Central memory CD8-positive, alpha-beta T cell (primary cell): ENCODE data around the gene CENPH.
"Not testable (repeated sequence)": the region's sequence is repeated elsewhere in the genome, so short reads cannot be mapped to it uniquely, and the experiment has no call there.

Experiments
- ATAC-seq: fragments of 150-1000 bp; cut with Tn5 transposase; replicated peaks from 2 replicates; pipeline ENCODE4 v1.10.0; 2022; ENCODE audit warnings: mild to moderate bottlenecking, moderate FRiP score, moderate number of reproducible peaks; ENCODE audit not compliant: poor library complexity, severe bottlenecking; ENCODE audit errors: extremely low read depth
- DNase-seq, 2 donors: peaks; one replicate each; pipeline ENCODE4 v3.0.0; 2021; ENCODE audit warnings: low spot score in 2 of 2
- H3K27ac Mint-ChIP-seq: one replicate; pipeline ENCODE4 v1.8.0; 2022; ENCODE audit warnings: low read depth, mild to moderate bottlenecking, moderate library complexity, mixed read lengths
- H3K27me3 Mint-ChIP-seq: one replicate; pipeline ENCODE4 v1.8.0; 2022; ENCODE audit warnings: mixed read lengths
- H3K36me3 Mint-ChIP-seq: one replicate; pipeline ENCODE4 v1.8.0; 2022; ENCODE audit warnings: mild to moderate bottlenecking, moderate library complexity, mixed read lengths; ENCODE audit not compliant: insufficient read depth
- H3K4me1 Mint-ChIP-seq: one replicate; pipeline ENCODE4 v1.8.0; 2022; ENCODE audit warnings: mixed read lengths
- H3K4me3 Mint-ChIP-seq: one replicate; pipeline ENCODE4 v1.8.0; 2022; ENCODE audit warnings: mild to moderate bottlenecking, moderate library complexity, mixed read lengths
- H3K9me3 Mint-ChIP-seq: one replicate; pipeline ENCODE4 v1.8.0; 2022; ENCODE audit warnings: mixed read lengths

The CENPH gene

GRCh38 chr5:69167929-69168328 is 21.5 kb upstream of the CENPH start:
- H3K9me3 Mint-ChIP-seq: no peaks in the 10 kb centered on the region
- H3K4me1 Mint-ChIP-seq: peaks cover 20% of the 10 kb centered on the region
- no peak overlapping the region for H3K27ac Mint-ChIP-seq
- H3K36me3 Mint-ChIP-seq: peaks cover 6% of the 10 kb centered on the region
- H3K27me3 Mint-ChIP-seq: no peaks in the 10 kb centered on the region
- peak overlapping the region; percentile 89 for H3K4me3 Mint-ChIP-seq
- ATAC-seq: no peak
- no peak for DNase-seq

- Mint-ChIP-seq H3K9me3 (no peaks in the 10 kb centered on the region), H3K4me3 (no peak overlapping the region), H3K27me3 (no peaks in the 10 kb centered on the region), H3K4me1 (peaks cover 20% of the 10 kb centered on the region), H3K36me3 (peaks cover 9% of the 10 kb centered on the region), H3K27ac (no peak overlapping the region)
- DNase-seq (no peak), ATAC-seq (no peak)
Observed at GRCh38 chr5:69170495-69170894, 18.9 kb upstream of the CENPH start.

GRCh38 chr5:69170969-69171368 is 18.4 kb upstream of the CENPH start:
- Mint-ChIP-seq H3K4me3 (no peak overlapping the region), H3K4me1 (peaks cover 15% of the 10 kb centered on the region), H3K36me3 (peaks cover 11% of the 10 kb centered on the region), H3K27ac (no peak overlapping the region), H3K27me3 (no peaks in the 10 kb centered on the region), H3K9me3 (no peaks in the 10 kb centered on the region)
- ATAC-seq: no peak
- no peak for DNase-seq

GRCh38 chr5:69181659-69182293 is 7.6 kb upstream of the CENPH start:
- H3K9me3 Mint-ChIP-seq, DNase-seq, ATAC-seq, H3K27me3 Mint-ChIP-seq, H3K36me3 Mint-ChIP-seq, H3K4me1 Mint-ChIP-seq, H3K27ac Mint-ChIP-seq, H3K4me3 Mint-ChIP-seq: not testable (repeated sequence)

GRCh38 chr5:69184621-69185020 is 4.8 kb upstream of the CENPH start:
- Mint-ChIP-seq H3K9me3 (no peaks in the 10 kb centered on the region), H3K27ac (no peak overlapping the region), H3K4me3 (no peak overlapping the region), H3K27me3 (no peaks in the 10 kb centered on the region), H3K4me1 (peaks cover 4% of the 10 kb centered on the region), H3K36me3 (peaks cover 4% of the 10 kb centered on the region)
- DNase-seq: no peak
- ATAC-seq: no peak

- Mint-ChIP-seq H3K36me3 (peaks cover 4% of the 10 kb centered on the region), H3K4me3 (no peak overlapping the region), H3K9me3 (no peaks in the 10 kb centered on the region), H3K4me1 (peaks cover 4% of the 10 kb centered on the region), H3K27ac (no peak overlapping the region), H3K27me3 (no peaks in the 10 kb centered on the region)
- ATAC-seq (no peak), DNase-seq (no peak)
Observed at GRCh38 chr5:69187342-69187741, 2.0 kb upstream of the CENPH start.

- peak overlapping the region; percentile 87 for H3K27ac Mint-ChIP-seq
Observed at GRCh38 chr5:69188811-69189161, 597 bp upstream of the CENPH start.

GRCh38 chr5:69202497-69202896 is 13.1 kb downstream of the CENPH start:
- Mint-ChIP-seq H3K36me3 (no peaks in the 10 kb centered on the region), H3K27ac (no peak overlapping the region), H3K27me3 (no peaks in the 10 kb centered on the region), H3K4me3 (no peak overlapping the region), H3K9me3 (no peaks in the 10 kb centered on the region), H3K4me1 (no peaks in the 10 kb centered on the region)
- ATAC-seq (no peak), DNase-seq (no peak)

More at GRCh38 chr5:69188811-69189161, 597 bp upstream of the CENPH start:
- no peak for ATAC-seq
- Mint-ChIP-seq H3K27me3 (no peaks in the 10 kb centered on the region), H3K36me3 (peaks cover 4% of the 10 kb centered on the region), H3K9me3 (no peaks in the 10 kb centered on the region), H3K4me3 (peak overlapping the region; percentile 87), H3K4me1 (peaks cover 4% of the 10 kb centered on the region)
- DNase-seq: no peak

GRCh38 chr5:69206528-69207190 is 17.3 kb downstream of the CENPH start:
- Mint-ChIP-seq H3K4me3 (no peak overlapping the region), H3K27me3 (no peaks in the 10 kb centered on the region), H3K36me3 (peaks cover 2% of the 10 kb centered on the region), H3K9me3 (no peaks in the 10 kb centered on the region), H3K27ac (no peak overlapping the region), H3K4me1 (no peaks in the 10 kb centered on the region)
- ATAC-seq (no peak), DNase-seq (no peak)

- Mint-ChIP-seq H3K4me1 (no peaks in the 10 kb centered on the region), H3K27me3 (no peaks in the 10 kb centered on the region), H3K27ac (no peak overlapping the region), H3K9me3 (no peaks in the 10 kb centered on the region), H3K4me3 (no peak overlapping the region), H3K36me3 (peaks cover 2% of the 10 kb centered on the region)
- no peak for DNase-seq
- no peak for ATAC-seq
Observed at GRCh38 chr5:69209602-69210001, 20.2 kb downstream of the CENPH start.

GRCh38 chr5:69211200-69211599 is 21.8 kb downstream of the CENPH start:
- Mint-ChIP-seq H3K4me3 (no peak overlapping the region), H3K4me1 (no peaks in the 10 kb centered on the region), H3K36me3 (peaks cover 4% of the 10 kb centered on the region), H3K27ac (no peak overlapping the region), H3K9me3 (no peaks in the 10 kb centered on the region), H3K27me3 (no peaks in the 10 kb centered on the region)
- DNase-seq (no peak), ATAC-seq (no peak)

GRCh38 chr5:69212022-69212421 is 22.6 kb downstream of the CENPH start:
- H3K4me3 Mint-ChIP-seq: no peak overlapping the region
- no peak for ATAC-seq
- DNase-seq: no peak
- peaks cover 4% of the 10 kb centered on the region for H3K36me3 Mint-ChIP-seq
- no peaks in the 10 kb centered on the region for H3K9me3 Mint-ChIP-seq
- H3K27ac Mint-ChIP-seq: no peak overlapping the region
- H3K4me1 Mint-ChIP-seq: no peaks in the 10 kb centered on the region
- H3K27me3 Mint-ChIP-seq: no peaks in the 10 kb centered on the region

GRCh38 chr5:69213513-69214215 is 24.3 kb downstream of the CENPH start:
- Mint-ChIP-seq H3K4me3 (no peak overlapping the region), H3K9me3 (no peaks in the 10 kb centered on the region), H3K27me3 (no peaks in the 10 kb centered on the region), H3K27ac (no peak overlapping the region), H3K4me1 (peaks cover 12% of the 10 kb centered on the region), H3K36me3 (peaks cover 10% of the 10 kb centered on the region)
- no peak for ATAC-seq
- no peak for DNase-seq
